Epithelial cell of prostate (primary cell): ENCODE measurements around the gene UNC13A.

Experiments used
- DNase-seq: peaks from one replicate; pipeline ENCODE4 v3.0.0-alpha.2; 2011; ENCODE audit warnings: low read depth, low spot score
- H3K27ac ChIP-seq: fragments of 450-650 bp; 2 replicates; pipeline ENCODE4 v1.5.1; 2017; ENCODE audit warnings: mild to moderate bottlenecking

Gene UNC13A

GRCh38 chr19:17632577-17632976 is 55.6 kb downstream of the UNC13A start:
- no peak for DNase-seq
- H3K27ac ChIP-seq: no peak overlapping the region

- no peak for DNase-seq
Observed at GRCh38 chr19:17629760-17630159, 58.4 kb downstream of the UNC13A start.

GRCh38 chr19:17627921-17628320 is 60.2 kb downstream of the UNC13A start:
- no peak overlapping the region for H3K27ac ChIP-seq
- DNase-seq: no peak

More at GRCh38 chr19:17629760-17630159, 58.4 kb downstream of the UNC13A start:
- no peak overlapping the region for H3K27ac ChIP-seq

GRCh38 chr19:17627161-17627560 is 61.0 kb downstream of the UNC13A start:
- DNase-seq: no peak
- H3K27ac ChIP-seq: no peak overlapping the region

GRCh38 chr19:17626456-17627015 is 61.6 kb downstream of the UNC13A start:
- DNase-seq: no peak
- H3K27ac ChIP-seq: no peak overlapping the region

- no peak for DNase-seq
- no peak overlapping the region for H3K27ac ChIP-seq
Observed at GRCh38 chr19:17625980-17626379, 62.2 kb downstream of the UNC13A start.

GRCh38 chr19:17625043-17625442 is 63.1 kb downstream of the UNC13A start:
- no peak for DNase-seq
- no peak overlapping the region for H3K27ac ChIP-seq

GRCh38 chr19:17624314-17624991 is 63.7 kb downstream of the UNC13A start:
- no peak for DNase-seq
- no peak overlapping the region for H3K27ac ChIP-seq

GRCh38 chr19:17623224-17623935 is 64.8 kb downstream of the UNC13A start:
- DNase-seq: no peak
- H3K27ac ChIP-seq: no peak overlapping the region

GRCh38 chr19:17620696-17621095 is 67.5 kb downstream of the UNC13A start:
- no peak for DNase-seq
- no peak overlapping the region for H3K27ac ChIP-seq

- no peak for DNase-seq
- no peak overlapping the region for H3K27ac ChIP-seq
Observed at GRCh38 chr19:17618936-17619335, 69.2 kb downstream of the UNC13A start.

GRCh38 chr19:17618281-17618903 is 69.8 kb downstream of the UNC13A start:
- DNase-seq: no peak
- no peak overlapping the region for H3K27ac ChIP-seq

GRCh38 chr19:17617807-17618192 is 70.4 kb downstream of the UNC13A start:
- no peak for DNase-seq
- H3K27ac ChIP-seq: no peak overlapping the region

- H3K27ac ChIP-seq: no peak overlapping the region
- DNase-seq: peak; percentile 8
Observed at GRCh38 chr19:17616961-17617806, 71.0 kb downstream of the UNC13A start.

GRCh38 chr19:17616686-17616960 is 71.5 kb downstream of the UNC13A start:
- no peak overlapping the region for H3K27ac ChIP-seq
- no peak for DNase-seq

- no peak for DNase-seq
- H3K27ac ChIP-seq: no peak overlapping the region
Observed at GRCh38 chr19:17615889-17616685, 72.1 kb downstream of the UNC13A start.

- no peak for DNase-seq
- H3K27ac ChIP-seq: no peak overlapping the region
Observed at GRCh38 chr19:17614476-17614875, 73.7 kb downstream of the UNC13A start.

GRCh38 chr19:17611462-17612244 is 76.5 kb downstream of the UNC13A start:
- H3K27ac ChIP-seq: no peak overlapping the region
- DNase-seq: no peak

- no peak for DNase-seq
- no peak overlapping the region for H3K27ac ChIP-seq
Observed at GRCh38 chr19:17610384-17610783, 77.8 kb downstream of the UNC13A start.
